Nephron (organoid): ENCODE measurements around the gene KLHDC10.
A peak's percentile ranks its signal among the peaks of the same experiment; 100 is the strongest.

Experiments used
- H3K27ac Mint-ChIP-seq, 3 experiments: 2 replicates each; pipeline ENCODE4 v1.8.0; 2020; ENCODE audit warnings: mixed read lengths in 3 of 3, mild to moderate bottlenecking in 2 of 3, moderate library complexity in 1 of 3
- H3K27me3 Mint-ChIP-seq: 2 replicates; pipeline ENCODE4 v1.8.0; 2021; ENCODE audit warnings: low read depth, mild to moderate bottlenecking, moderate library complexity, mixed read lengths
- H3K36me3 Mint-ChIP-seq: 2 replicates; pipeline ENCODE4 v1.8.0; 2020; ENCODE audit warnings: low read depth, mixed read lengths
- H3K4me1 Mint-ChIP-seq: 2 replicates; pipeline ENCODE4 v1.8.0; 2020; ENCODE audit warnings: mixed read lengths
- H3K4me3 Mint-ChIP-seq, 3 experiments: 2 replicates each; pipeline ENCODE4 v1.8.0; 2020; ENCODE audit warnings: mild to moderate bottlenecking in 3 of 3, mixed read lengths in 3 of 3, moderate library complexity in 2 of 3
- H3K9me3 Mint-ChIP-seq: 2 replicates; pipeline ENCODE4 v1.8.0; 2020; ENCODE audit warnings: mixed read lengths
- CTCF ChIP-seq, 3 experiments: fragments of 200-600 bp; sonication (generic); IDR thresholded peaks; one replicate each; pipeline ENCODE4 v1.5.0; 2021; ENCODE audit warnings: antibody characterized with exemption in 3 of 3; ENCODE audit not compliant: unreplicated experiment in 3 of 3

The KLHDC10 gene

GRCh38 chr7:130140551-130141160 is 70.3 kb downstream of the KLHDC10 start:
- no peaks in the 10 kb centered on the region for H3K9me3 Mint-ChIP-seq
- H3K27ac Mint-ChIP-seq = peak overlapping the region; percentile 97 to 99 (median 98)
- H3K36me3 Mint-ChIP-seq = peaks cover 30% of the 10 kb centered on the region
- TF ChIP-seq CTCF (IDR thresholded peaks at IDR 0.05; ENCODE audit: unreplicated experiment in 3 of 3) = no peak
- peaks cover 49% of the 10 kb centered on the region for H3K4me1 Mint-ChIP-seq
- peak overlapping the region; percentile 49 to 53 (median 52) for H3K4me3 Mint-ChIP-seq
- no peaks in the 10 kb centered on the region for H3K27me3 Mint-ChIP-seq

GRCh38 chr7:130141161-130141883 is 71.0 kb downstream of the KLHDC10 start:
- Mint-ChIP-seq H3K27ac (peak overlapping the region; percentile 97 to 99 (median 98)), H3K27me3 (no peaks in the 10 kb centered on the region), H3K9me3 (no peaks in the 10 kb centered on the region), H3K4me3 (peak overlapping the region; percentile 75 to 79 (median 79)), H3K36me3 (peaks cover 23% of the 10 kb centered on the region), H3K4me1 (peaks cover 53% of the 10 kb centered on the region)
- TF ChIP-seq CTCF (IDR thresholded peaks at IDR 0.05; ENCODE audit: unreplicated experiment in 3 of 3) = no peak

GRCh38 chr7:130141884-130142653 is 71.7 kb downstream of the KLHDC10 start:
- H3K36me3 Mint-ChIP-seq = peaks cover 18% of the 10 kb centered on the region
- TF ChIP-seq CTCF (IDR thresholded peaks at IDR 0.05; ENCODE audit: unreplicated experiment in 3 of 3) = no peak

GRCh38 chr7:130142654-130143333 is 72.5 kb downstream of the KLHDC10 start:
- H3K4me1 Mint-ChIP-seq = peaks cover 53% of the 10 kb centered on the region
- H3K27ac Mint-ChIP-seq = peak overlapping the region; percentile 96 to 98 (median 97)
- H3K4me3 Mint-ChIP-seq = peak overlapping the region; percentile 13 to 56 (median 49)
- no peak for TF ChIP-seq CTCF (IDR thresholded peaks at IDR 0.05; ENCODE audit: unreplicated experiment in 3 of 3)
- no peaks in the 10 kb centered on the region for H3K27me3 Mint-ChIP-seq
- H3K36me3 Mint-ChIP-seq = peaks cover 14% of the 10 kb centered on the region
- no peaks in the 10 kb centered on the region for H3K9me3 Mint-ChIP-seq

More at GRCh38 chr7:130141884-130142653, 71.7 kb downstream of the KLHDC10 start:
- Mint-ChIP-seq H3K27ac (peak overlapping the region; percentile 97 to 99 (median 98)), H3K9me3 (no peaks in the 10 kb centered on the region), H3K4me3 (peak overlapping the region; percentile 75 to 79 (median 79)), H3K27me3 (no peaks in the 10 kb centered on the region), H3K4me1 (peaks cover 53% of the 10 kb centered on the region)

GRCh38 chr7:130143334-130143732 is 73.0 kb downstream of the KLHDC10 start:
- peak overlapping the region in 2 of 3 experiments; percentile 32 to 44 for H3K4me3 Mint-ChIP-seq
- no peaks in the 10 kb centered on the region for H3K27me3 Mint-ChIP-seq
- TF ChIP-seq CTCF (IDR thresholded peaks at IDR 0.05; ENCODE audit: unreplicated experiment in 3 of 3) = no peak
- H3K9me3 Mint-ChIP-seq = no peaks in the 10 kb centered on the region
- H3K4me1 Mint-ChIP-seq = peaks cover 58% of the 10 kb centered on the region
- H3K27ac Mint-ChIP-seq = peak overlapping the region; percentile 96 to 98 (median 97)
- peaks cover 11% of the 10 kb centered on the region for H3K36me3 Mint-ChIP-seq
